GM23338 (cell line): ENCODE data around the gene TTLL9.

Source experiments
- CREB1 ChIP-seq: fragments of 250-450 bp; sonication (Bioruptor Pico); IDR thresholded peaks from 2 replicates; pipeline ENCODE4 v1.5.0; 2020; ENCODE audit warnings: low read depth, mild to moderate bottlenecking, moderate library complexity
- CTCF ChIP-seq, 2 experiments: fragments of 200-600 bp in 1 of 2; sonication (generic) in 1 of 2; conservative IDR thresholded peaks; 2 replicates each; pipeline versions ENCODE4 v1.5.1 to v1.6.1; 2016 to 2017; ENCODE audit warnings: antibody characterized with exemption in 2 of 2, low read depth in 2 of 2, mild to moderate bottlenecking in 2 of 2, moderate library complexity in 1 of 2
- ETS1 ChIP-seq: IDR thresholded peaks from 2 replicates; pipeline ENCODE4 v1.6.1; 2016; ENCODE audit warnings: antibody characterized with exemption
- EZH2 ChIP-seq: fragments of 200-600 bp; sonication (generic); IDR thresholded peaks from one replicate; pipeline ENCODE4 v1.8.0; 2017; ENCODE audit warnings: antibody characterized with exemption, mild to moderate bottlenecking, low read depth; ENCODE audit not compliant: unreplicated experiment
- EZH2phosphoT487 ChIP-seq: fragments of 200-600 bp; sonication (generic); IDR thresholded peaks from one replicate; pipeline ENCODE4 v1.8.1; 2018; ENCODE audit warnings: antibody characterized with exemption; ENCODE audit not compliant: unreplicated experiment
- JUNB ChIP-seq: IDR thresholded peaks from one replicate; pipeline ENCODE4 v1.6.1; 2016; ENCODE audit warnings: antibody characterized with exemption; ENCODE audit not compliant: unreplicated experiment
- POLR2AphosphoS5 ChIP-seq: IDR thresholded peaks from 2 replicates; pipeline ENCODE4 v1.6.1; 2016; ENCODE audit warnings: antibody characterized with exemption, low read depth
- REST ChIP-seq: IDR thresholded peaks from one replicate; pipeline ENCODE4 v1.6.1; 2018; ENCODE audit warnings: antibody characterized with exemption; ENCODE audit not compliant: unreplicated experiment
- ZNF114 ChIP-seq: fragments of 250-450 bp; sonication (Bioruptor Pico); IDR thresholded peaks from 2 replicates; pipeline ENCODE4 v1.5.0; 2020; ENCODE audit warnings: mild to moderate bottlenecking, moderate library complexity

DNA sequence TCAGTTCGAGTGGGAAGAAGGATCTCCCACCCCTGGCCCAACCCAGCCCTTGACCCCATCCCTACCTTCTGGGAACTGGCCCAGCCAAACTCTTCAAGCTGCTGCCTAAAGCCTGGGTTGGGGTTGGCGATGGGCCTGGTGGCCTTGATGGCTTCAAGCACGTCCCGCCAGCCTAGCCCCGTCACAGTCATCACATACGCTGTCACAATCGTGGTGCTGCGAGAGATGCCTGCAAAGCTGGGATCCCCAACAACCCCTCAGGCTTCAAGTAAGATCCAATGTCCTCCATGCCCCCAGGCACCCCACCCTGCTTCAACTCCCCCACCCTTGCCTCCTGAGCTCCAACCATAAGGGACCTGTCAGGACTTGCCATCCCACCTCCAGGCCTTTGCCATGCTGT, 7.9 kb upstream of the TTLL9 start:
- TF ChIP-seq CTCF (conservative IDR thresholded peaks at IDR 0.05; ENCODE audit: low read depth in 2 of 2): no peak
- TF ChIP-seq REST: no peak
- TF ChIP-seq EZH2: no peak
- no peak for TF ChIP-seq ETS1
- no peak for TF ChIP-seq CREB1
- TF ChIP-seq JUNB: no peak
- TF ChIP-seq ZNF114 (CRISPR knock-in tag): no peak
- no peak for TF ChIP-seq POLR2AphosphoS5
- TF ChIP-seq EZH2phosphoT487: no peak
